ENCODE measurements around the gene SULF2.

SULF2 gene

GRCh38 chr20:47648943-47649342 lies 136.3 kb downstream of the SULF2 start:
- DNase-seq (ENCODE audit: low read depth in 3 of 3), result no peak

DNA sequence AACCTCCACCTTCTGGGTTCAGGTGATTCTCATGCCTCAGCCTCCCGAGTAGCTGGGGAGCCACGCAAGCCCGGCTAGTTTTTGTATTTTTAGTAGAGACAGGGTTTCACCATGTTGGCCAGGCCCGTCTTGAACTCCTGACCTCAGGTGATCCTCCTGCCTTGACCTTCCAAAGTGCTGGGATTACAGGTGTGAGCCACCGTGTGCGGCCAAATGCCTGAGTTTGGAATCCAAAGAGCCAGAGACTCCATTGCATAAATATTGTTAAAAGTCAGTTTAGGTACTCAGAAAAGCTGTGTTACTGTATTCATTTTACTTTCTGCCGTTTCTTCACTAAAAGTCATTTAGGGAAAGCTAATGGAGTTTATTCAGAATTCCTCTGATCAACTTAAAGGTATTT lies 137.3 kb downstream of the SULF2 start:
- no peak for DNase-seq (ENCODE audit: low read depth in 3 of 3)

GRCh38 chr20:47645632-47646031 lies 139.6 kb downstream of the SULF2 start:
- no peak for DNase-seq (ENCODE audit: low read depth in 3 of 3)

GRCh38 chr20:47642624-47643023 lies 142.7 kb downstream of the SULF2 start:
- DNase-seq (ENCODE audit: low read depth in 3 of 3), result no peak

- no peak for DNase-seq (ENCODE audit: low read depth in 3 of 3)
Observed at GRCh38 chr20:47642118-47642517, 143.2 kb downstream of the SULF2 start.

- DNase-seq (ENCODE audit: low read depth in 3 of 3), result no peak
Observed at GRCh38 chr20:47638851-47639250, 146.4 kb downstream of the SULF2 start.

GRCh38 chr20:47635256-47635655 lies 150.0 kb downstream of the SULF2 start:
- DNase-seq (ENCODE audit: low read depth in 3 of 3), result no peak

GRCh38 chr20:47631078-47631477 lies 154.2 kb downstream of the SULF2 start:
- no peak for DNase-seq (ENCODE audit: low read depth in 3 of 3)

DNA sequence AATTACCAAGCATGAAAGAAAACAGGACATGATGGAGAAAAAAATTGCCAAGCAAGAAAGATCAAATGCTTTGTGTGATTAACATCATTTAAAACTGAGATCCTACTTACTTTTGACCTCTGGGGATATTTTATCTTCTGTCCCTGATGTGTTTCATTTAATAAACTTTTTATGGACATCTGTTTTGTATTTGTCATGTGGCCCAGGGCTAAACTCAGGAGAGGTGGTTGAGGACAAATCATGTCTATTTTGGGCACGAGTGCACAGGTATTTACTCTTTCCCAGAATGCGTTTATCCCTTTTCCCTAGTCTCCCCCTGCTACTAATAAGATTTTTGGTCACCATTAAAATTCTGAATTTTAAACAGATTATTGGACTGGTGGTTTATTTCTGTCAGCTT lies 155.4 kb downstream of the SULF2 start:
- DNase-seq (ENCODE audit: low read depth in 3 of 3), result no peak

- DNase-seq (ENCODE audit: low read depth in 3 of 3), result no peak
Observed at GRCh38 chr20:47627540-47627939, 157.7 kb downstream of the SULF2 start.

GRCh38 chr20:47623206-47623605 lies 162.1 kb downstream of the SULF2 start:
- DNase-seq (ENCODE audit: low read depth in 3 of 3), result no peak

DNA sequence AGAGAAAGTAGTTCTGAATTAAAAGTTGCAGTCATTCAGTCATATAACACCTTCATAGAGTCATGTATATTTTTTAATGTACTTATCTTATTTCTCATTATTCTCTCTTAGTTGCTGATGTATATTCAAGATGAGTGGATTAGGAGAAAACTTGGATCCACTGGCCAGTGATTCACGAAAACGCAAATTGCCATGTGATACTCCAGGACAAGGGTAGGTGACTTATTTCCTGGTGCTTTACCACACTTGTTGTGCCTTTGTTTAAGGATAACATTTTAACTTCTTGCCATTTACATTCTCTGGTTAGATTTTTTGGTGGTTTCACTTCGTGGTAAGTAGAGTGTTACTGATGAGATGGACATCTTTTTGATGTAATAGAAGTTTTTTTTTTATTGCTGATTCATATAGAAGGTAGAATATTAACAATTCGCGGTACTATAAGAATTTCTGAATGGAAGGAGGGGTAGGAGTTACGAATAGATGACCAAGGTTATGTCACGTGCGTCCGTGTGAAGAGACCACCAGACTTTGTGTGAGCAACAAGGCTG lies 163.1 kb downstream of the SULF2 start:
- no peak for DNase-seq (ENCODE audit: low read depth in 3 of 3)

DNA sequence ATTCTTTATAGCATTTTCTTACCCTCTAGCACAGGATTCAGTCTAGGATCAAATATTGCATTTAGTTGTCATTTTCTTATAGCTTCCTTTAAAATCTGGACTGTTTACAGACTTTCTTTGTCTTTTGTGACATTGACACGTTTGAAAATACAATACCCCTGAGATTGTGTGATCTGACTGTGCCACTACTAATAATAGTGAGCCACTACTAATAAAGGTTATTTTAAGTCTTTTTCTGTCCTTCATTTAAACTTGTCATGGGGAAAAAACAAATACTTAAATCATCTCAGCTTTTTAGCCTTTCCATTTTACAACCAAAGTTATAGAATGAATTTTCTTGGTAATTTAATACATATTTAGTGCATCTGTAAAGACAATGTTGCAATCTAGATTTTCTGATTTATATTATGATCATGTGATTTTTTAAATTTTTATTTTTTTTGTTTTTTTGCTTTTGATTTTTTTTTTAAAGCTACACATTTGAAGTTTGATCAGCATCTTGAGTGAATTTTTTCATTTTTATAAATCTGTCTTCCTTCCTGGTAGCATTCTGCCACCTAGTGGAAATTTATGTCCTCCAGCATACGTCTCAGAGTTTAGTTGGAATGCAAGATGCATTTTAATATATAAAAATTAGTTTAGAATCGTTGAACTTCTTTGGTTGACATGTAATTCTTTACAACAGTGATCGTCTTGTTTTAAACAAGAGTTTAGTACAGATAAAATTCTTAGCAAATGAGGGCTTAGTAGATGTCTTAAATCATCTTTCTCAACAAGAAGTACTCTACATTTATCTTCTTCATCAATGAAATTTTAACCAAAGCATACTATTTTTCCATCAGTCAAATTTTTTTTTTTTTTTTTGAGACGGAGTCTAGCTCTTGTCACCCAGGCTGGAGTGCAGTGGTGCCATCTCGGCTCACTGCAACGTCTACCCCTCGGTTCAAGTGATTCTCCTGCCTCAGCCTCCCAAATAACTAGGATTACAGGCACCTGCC lies 164.2 kb downstream of the SULF2 start:
- no peak for DNase-seq (ENCODE audit: low read depth in 3 of 3)

- DNase-seq (ENCODE audit: low read depth in 3 of 3), result no peak
Observed at GRCh38 chr20:47618479-47618878, 166.8 kb downstream of the SULF2 start.

DNA sequence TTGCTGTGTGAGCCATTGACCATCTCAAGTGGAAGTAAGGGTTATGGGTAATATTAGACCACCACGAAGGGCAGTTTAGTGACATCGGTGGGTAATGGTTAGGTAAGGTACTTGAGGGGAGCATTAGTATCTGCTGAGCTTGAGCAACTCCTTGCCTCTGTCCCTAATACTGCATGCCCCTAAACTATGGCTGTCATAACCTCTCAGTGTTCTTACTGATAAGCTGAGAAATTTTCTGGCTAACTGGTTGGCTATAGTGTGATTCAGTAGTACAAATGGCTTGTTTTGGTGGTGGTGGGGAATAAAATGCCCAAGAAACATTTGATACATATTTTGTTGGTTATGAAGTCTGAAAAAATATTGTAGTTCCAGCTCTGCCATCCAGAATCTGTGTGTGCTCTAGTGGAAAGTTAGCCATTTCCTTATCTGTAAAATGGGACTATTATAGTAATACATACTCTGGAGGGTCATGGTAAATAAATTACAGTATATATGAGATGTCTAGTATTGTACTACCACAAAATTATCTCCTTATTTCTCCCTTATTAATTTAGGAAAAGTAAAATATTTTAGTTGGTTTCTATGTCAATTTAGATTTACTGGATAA lies 170.5 kb downstream of the SULF2 start:
- DNase-seq (ENCODE audit: low read depth in 3 of 3), result no peak

- DNase-seq (ENCODE audit: low read depth in 3 of 3), result no peak
Observed at GRCh38 chr20:47612670-47613069, 172.6 kb downstream of the SULF2 start.

DNA sequence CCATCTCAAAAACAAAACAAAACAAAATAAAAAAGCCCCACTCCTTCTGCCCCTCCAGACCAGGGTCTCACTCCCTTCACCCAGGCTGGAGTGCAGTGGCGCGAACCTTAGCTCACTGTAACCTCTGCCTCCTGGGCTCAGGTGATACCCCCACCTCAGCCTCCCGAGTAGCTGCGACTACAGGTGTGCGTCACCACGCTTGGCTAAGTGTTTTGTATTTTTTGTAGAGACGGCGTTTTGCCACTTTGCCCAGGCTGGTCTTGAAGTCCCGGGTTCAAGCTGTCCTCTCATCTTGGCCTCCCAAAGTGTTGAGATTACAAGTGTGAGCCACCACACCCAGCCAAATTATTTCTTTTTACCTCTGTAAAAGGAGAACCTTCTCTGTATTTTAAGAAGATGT lies 173.5 kb downstream of the SULF2 start:
- DNase-seq (ENCODE audit: low read depth in 3 of 3), result no peak

DNA sequence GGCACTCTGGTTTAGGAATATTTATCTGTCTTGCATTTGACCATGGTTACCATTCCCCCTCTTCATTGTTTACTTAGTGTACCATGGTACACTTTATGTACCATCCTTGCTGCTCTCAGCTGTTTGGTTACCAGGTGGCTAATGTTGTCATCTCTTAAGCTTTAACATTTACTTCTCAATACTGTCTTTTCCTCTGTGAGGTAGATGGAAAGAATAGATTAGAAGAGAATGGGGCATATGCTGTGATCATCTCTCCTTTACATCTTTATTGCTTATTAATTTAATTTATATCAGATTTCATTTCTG lies 174.4 kb downstream of the SULF2 start:
- no peak for DNase-seq (ENCODE audit: low read depth in 3 of 3)

DNA sequence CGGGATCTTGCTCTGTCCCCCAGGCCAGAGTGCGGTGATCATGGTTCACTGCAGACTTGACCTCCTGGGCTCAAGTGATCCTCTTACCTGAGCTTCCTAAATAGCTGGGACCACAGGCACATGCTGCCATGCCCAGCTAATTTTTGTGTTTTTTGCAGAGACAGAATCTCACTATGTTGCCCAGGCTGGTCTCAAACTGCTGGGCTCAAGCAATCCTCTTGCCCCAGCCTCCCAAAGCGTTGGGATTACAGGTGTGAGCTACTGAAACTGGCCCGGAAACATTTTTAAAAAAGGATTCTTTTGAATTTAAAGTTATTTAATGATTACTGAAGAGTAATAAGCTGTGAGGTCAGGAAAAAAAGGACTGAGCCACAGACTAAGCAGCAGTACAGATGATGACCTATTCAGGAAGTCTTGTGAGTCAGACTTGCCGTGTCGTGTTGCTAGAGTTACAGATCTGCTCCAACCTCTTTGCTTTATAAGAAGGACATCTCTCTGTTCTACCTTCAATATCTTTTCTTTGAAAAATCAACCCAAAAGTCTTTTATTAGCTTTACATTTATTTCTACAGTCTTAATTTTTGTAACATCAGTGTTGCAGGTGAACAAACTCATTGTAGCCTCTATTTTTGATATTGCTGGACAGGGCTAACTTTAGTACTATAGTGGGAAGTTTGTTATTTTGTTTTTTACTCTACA lies 174.9 kb downstream of the SULF2 start:
- peak in 2 of 3 experiments; percentile 60 to 69 for DNase-seq (ENCODE audit: low read depth in 3 of 3)

- no peak for DNase-seq (ENCODE audit: low read depth in 3 of 3)
Observed at GRCh38 chr20:47609001-47609400, 176.3 kb downstream of the SULF2 start.

Measured in stimulated activated CD4-positive, alpha-beta T cell treated with anti-CD3 and anti-CD28 coated beads, TNF-alpha, amount 100 ng/mL, for 4 hours (primary cell).